Neural progenitor cell (in vitro differentiated cells): ENCODE data around the gene MIS18A.
"Not testable (repeated sequence)": the region's sequence is repeated elsewhere in the genome, so short reads cannot be mapped to it uniquely, and the experiment has no call there.

ENCODE experiments used
- CTCF ChIP-seq: fragments of 200-600 bp; sonication (generic); IDR thresholded peaks from 2 replicates; pipeline ENCODE4 v1.5.1; 2017; ENCODE audit warnings: antibody characterized with exemption, mild to moderate bottlenecking
- EZH2 ChIP-seq: fragments of 200-600 bp; sonication (generic); IDR thresholded peaks from 2 replicates; pipeline ENCODE4 v1.6.1; 2017; ENCODE audit warnings: antibody characterized with exemption, mild to moderate bottlenecking, moderate library complexity
- EZH2phosphoT487 ChIP-seq: fragments of 200-600 bp; sonication (generic); IDR thresholded peaks from 2 replicates; pipeline ENCODE4 v1.6.1; 2017; ENCODE audit warnings: antibody characterized with exemption

- TF ChIP-seq CTCF, EZH2phosphoT487, EZH2: not testable (repeated sequence)
These were observed 13.5 kb downstream of the MIS18A start for GRCh38 chr21:32265321-32265720.
